HUDEP-2 (cell line): Measurements from ENCODE around the gene RBM4.
A peak's percentile ranks its signal among the peaks of the same experiment; 100 is the strongest.
"Not testable (repeated sequence)": the region's sequence is repeated elsewhere in the genome, so short reads cannot be mapped to it uniquely, and the experiment has no call there.

Experiments
- DNase-seq, 76 experiments: peaks; one replicate each; lab custom pipeline; 2025; ENCODE audit not compliant: unreplicated experiment in 76 of 76; lab: John Stamatoyannopoulos, UW

RBM4 gene

GRCh38 chr11:66638177-66639065 lies at the start of gene RBM4:
TSS of gene RBM4 (plus strand) at chr11:66638703. CDS start at chr11:66639712, 1,009 bp downstream.
- peak; percentile 36 to 99 (median 97) for DNase-seq

- not testable (repeated sequence) for DNase-seq
Measured at GRCh38 chr11:66589315-66589714, 49.2 kb upstream of the RBM4 start.

- DNase-seq = no peak
Measured at GRCh38 chr11:66589996-66590675, 48.4 kb upstream of the RBM4 start.

- DNase-seq = no peak
Measured at GRCh38 chr11:66591175-66591574, 47.3 kb upstream of the RBM4 start.

GRCh38 chr11:66592457-66593302 lies 45.8 kb upstream of the RBM4 start, which contains the start of the genes CCDC87 and CCS:
TSS of gene CCDC87 (minus strand) at chr11:66593063. CDS start at chr11:66593015, 48 bp downstream.
TSS of gene CCS (plus strand) at chr11:66593185. CDS start at chr11:66593262, 77 bp downstream.
- DNase-seq = peak in 74 of 76 experiments; percentile 56 to 97 (median 93)

- DNase-seq = no peak
Measured at GRCh38 chr11:66593303-66593635, 45.2 kb upstream of the RBM4 start.

GRCh38 chr11:66593650-66594049 lies 44.9 kb upstream of the RBM4 start:
- no peak for DNase-seq

- peak in 72 of 76 experiments; percentile 17 to 86 (median 68) for DNase-seq
Measured at GRCh38 chr11:66595245-66595904, 43.1 kb upstream of the RBM4 start.

- no peak for DNase-seq
Measured at GRCh38 chr11:66598993-66599392, 39.5 kb upstream of the RBM4 start.

- no peak for DNase-seq
Measured at GRCh38 chr11:66600219-66600618, 38.3 kb upstream of the RBM4 start.

- no peak for DNase-seq
Measured at GRCh38 chr11:66600631-66601233, 37.8 kb upstream of the RBM4 start.

GRCh38 chr11:66603072-66603471 lies 35.4 kb upstream of the RBM4 start:
- no peak for DNase-seq

- peak in 73 of 76 experiments; percentile 16 to 93 (median 70) for DNase-seq
Measured at GRCh38 chr11:66604155-66604554, 34.3 kb upstream of the RBM4 start.

- DNase-seq = not testable (repeated sequence)
Measured at GRCh38 chr11:66606608-66607007, 31.9 kb upstream of the RBM4 start.

GRCh38 chr11:66607126-66607834 lies 31.2 kb upstream of the RBM4 start:
- no peak for DNase-seq

GRCh38 chr11:66609721-66610617 lies 28.5 kb upstream of the RBM4 start:
- no peak for DNase-seq

- DNase-seq = no peak
Measured at GRCh38 chr11:66612458-66612857, 26.0 kb upstream of the RBM4 start.

- peak in 19 of 76 experiments; percentile 4 to 50 (median 30) for DNase-seq
Measured at GRCh38 chr11:66614073-66614472, 24.4 kb upstream of the RBM4 start.
